CD4-positive, alpha-beta T cell treated with Interleukin-1 beta for 1 hour (primary cell): ENCODE results near the gene PIGB.
"Not testable (repeated sequence)": the region's sequence is repeated elsewhere in the genome, so short reads cannot be mapped to it uniquely, and the experiment has no call there.

Source experiments
- DNase-seq, 2 donors: peaks; one replicate each; pipeline ENCODE4 v3.0.0-alpha.2; 2020 to 2022

Gene PIGB

GRCh38 chr15:55318588-55319494 lies at the start of gene PIGB, which contains the start of gene PIGBOS1:
Gene PIGB (plus strand): TSS chr15:55319222. CDS start chr15:55319251, 29 bp downstream.
Gene PIGBOS1 (minus strand): TSS chr15:55319123. CDS start chr15:55317792, 1,331 bp downstream.
- peak; percentile 83 to 84 for DNase-seq

GRCh38 chr15:55270291-55270690 lies 48.7 kb upstream of the PIGB start:
- DNase-seq, result no peak

- no peak for DNase-seq
Measured at GRCh38 chr15:55276324-55276723, 42.7 kb upstream of the PIGB start.

GRCh38 chr15:55277116-55277564 lies 41.9 kb upstream of the PIGB start:
- DNase-seq, result peak; percentile 54 to 72

- DNase-seq, result no peak
Measured at GRCh38 chr15:55277715-55278114, 41.3 kb upstream of the PIGB start.

GRCh38 chr15:55279100-55279745 lies 39.8 kb upstream of the PIGB start:
- DNase-seq, result no peak

- peak; percentile 67 to 69 for DNase-seq
Measured at GRCh38 chr15:55279746-55280351, 39.2 kb upstream of the PIGB start.

GRCh38 chr15:55280589-55280988 lies 38.4 kb upstream of the PIGB start:
- DNase-seq, result peak; percentile 25 to 43

- no peak for DNase-seq
Measured at GRCh38 chr15:55281517-55282228, 37.3 kb upstream of the PIGB start.

GRCh38 chr15:55282284-55282833 lies 36.7 kb upstream of the PIGB start:
- peak; percentile 16 to 46 for DNase-seq

GRCh38 chr15:55283379-55284147 lies 35.5 kb upstream of the PIGB start:
- no peak for DNase-seq

- DNase-seq, result no peak
Measured at GRCh38 chr15:55284426-55284825, 34.6 kb upstream of the PIGB start.

- not testable (repeated sequence) for DNase-seq
Measured at GRCh38 chr15:55286442-55287189, 32.4 kb upstream of the PIGB start.

- no peak for DNase-seq
Measured at GRCh38 chr15:55288006-55288717, 30.9 kb upstream of the PIGB start.

GRCh38 chr15:55289011-55289745 lies 29.8 kb upstream of the PIGB start:
- DNase-seq, result peak; percentile 33 to 52

- DNase-seq, result peak; percentile 79 to 81
Measured at GRCh38 chr15:55289746-55290527, 29.1 kb upstream of the PIGB start, which contains the start of gene RAB27A. Gene RAB27A (minus strand): TSS chr15:55289813. CDS start chr15:55234934, 54,879 bp downstream.

GRCh38 chr15:55290528-55291057 lies 28.4 kb upstream of the PIGB start:
- DNase-seq, result peak; percentile 86 to 87

- DNase-seq, result no peak
Measured at GRCh38 chr15:55297315-55297714, 21.7 kb upstream of the PIGB start.
